ENCODE measurements around the gene CREB5. TPM values are rescaled to one million over a fixed set of nuclear protein-coding genes. Genes with fewer than 3 reads are reported as not detected.

CREB5 gene
- polyA plus RNA-seq, 1 donor from 2014 or later: 3.7 TPM

DNA sequence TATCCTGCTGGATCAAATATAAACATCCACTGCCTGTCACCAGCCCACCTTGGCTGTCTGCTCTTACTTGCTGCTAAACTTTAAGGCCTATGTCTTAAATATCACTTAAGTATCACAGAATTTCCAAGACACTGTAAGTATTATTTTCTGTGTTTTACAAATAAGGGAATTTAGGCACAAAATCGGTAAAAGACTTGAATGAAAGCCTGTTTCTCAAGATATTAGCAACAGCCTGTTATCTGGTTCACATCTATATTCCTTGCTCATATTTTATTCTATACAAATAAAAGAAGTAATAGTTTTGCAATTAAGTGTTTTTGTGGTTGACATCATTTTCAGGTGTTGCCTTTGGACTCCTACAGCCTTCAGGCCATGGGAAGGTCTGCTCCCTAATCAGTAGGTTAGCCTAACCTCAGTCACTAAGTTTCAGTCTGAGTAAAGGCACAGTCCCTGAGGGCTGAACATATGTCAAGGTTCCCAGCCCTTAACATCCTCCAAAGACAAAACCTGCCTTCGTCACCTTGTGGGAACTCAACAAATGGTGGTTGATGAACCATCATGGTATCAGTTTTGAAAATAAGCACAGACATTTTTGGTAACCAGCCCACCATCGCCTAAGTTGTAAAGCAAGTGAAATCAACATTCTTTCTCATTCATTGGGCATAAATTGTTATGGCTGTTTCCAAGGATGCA, 127.1 kb downstream of the CREB5 start:
- Histone ChIP-seq H4K20me1 (ENCODE audit: insufficient read depth) (no peaks in the 10 kb centered on the region), H3K4me3 (ENCODE audit: low read length) (no peak overlapping the region), H3K9me3 (ENCODE audit: low read length) (no peaks in the 10 kb centered on the region), H3K27me3 (ENCODE audit: insufficient read depth, low read depth, low read length) (no peaks in the 10 kb centered on the region), H3K36me3 (ENCODE audit: insufficient read depth, low read length) (no peaks in the 10 kb centered on the region), H3K79me2 (replicated peaks; ENCODE audit: insufficient read depth, low read length) (no peaks in the 10 kb centered on the region), H3K4me2 (ENCODE audit: low read length) (no peak overlapping the region), H3K9ac (ENCODE audit: low read length) (no peak overlapping the region), H3K27ac (ENCODE audit: low read length) (no peak overlapping the region), H2AFZ (ENCODE audit: low read depth, low read length) (no peak overlapping the region), H3K9me2 (ENCODE audit: insufficient read depth, low read length) (no peaks in the 10 kb centered on the region), H3F3A (ENCODE audit: insufficient read depth, low read length, poor library complexity, severe bottlenecking) (no peaks in the 10 kb centered on the region)
- TF ChIP-seq EP300 (conservative IDR thresholded peaks at IDR 0.05; ENCODE audit: poor library complexity, severe bottlenecking): no peak
- no peak for TF ChIP-seq EZH2 (IDR thresholded peaks at IDR 0.05; ENCODE audit: borderline replicate concordance, insufficient read depth, low read length, poor library complexity, severe bottlenecking)
- no peak for TF ChIP-seq MXI1 (conservative IDR thresholded peaks at IDR 0.05; ENCODE audit: poor library complexity, severe bottlenecking)
- TF ChIP-seq SMC3 (conservative IDR thresholded peaks at IDR 0.05; ENCODE audit: poor library complexity): no peak
- TF ChIP-seq POLR2AphosphoS5 (IDR thresholded peaks at IDR 0.05): no peak
- TF ChIP-seq, protein P1, sequence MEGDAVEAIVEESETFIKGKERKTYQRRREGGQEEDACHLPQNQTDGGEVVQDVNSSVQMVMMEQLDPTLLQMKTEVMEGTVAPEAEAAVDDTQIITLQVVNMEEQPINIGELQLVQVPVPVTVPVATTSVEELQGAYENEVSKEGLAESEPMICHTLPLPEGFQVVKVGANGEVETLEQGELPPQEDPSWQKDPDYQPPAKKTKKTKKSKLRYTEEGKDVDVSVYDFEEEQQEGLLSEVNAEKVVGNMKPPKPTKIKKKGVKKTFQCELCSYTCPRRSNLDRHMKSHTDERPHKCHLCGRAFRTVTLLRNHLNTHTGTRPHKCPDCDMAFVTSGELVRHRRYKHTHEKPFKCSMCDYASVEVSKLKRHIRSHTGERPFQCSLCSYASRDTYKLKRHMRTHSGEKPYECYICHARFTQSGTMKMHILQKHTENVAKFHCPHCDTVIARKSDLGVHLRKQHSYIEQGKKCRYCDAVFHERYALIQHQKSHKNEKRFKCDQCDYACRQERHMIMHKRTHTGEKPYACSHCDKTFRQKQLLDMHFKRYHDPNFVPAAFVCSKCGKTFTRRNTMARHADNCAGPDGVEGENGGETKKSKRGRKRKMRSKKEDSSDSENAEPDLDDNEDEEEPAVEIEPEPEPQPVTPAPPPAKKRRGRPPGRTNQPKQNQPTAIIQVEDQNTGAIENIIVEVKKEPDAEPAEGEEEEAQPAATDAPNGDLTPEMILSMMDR (IDR thresholded peaks at IDR 0.05; ENCODE audit: poor library complexity, severe bottlenecking): no peak
- no peak for TF ChIP-seq RAD21 (conservative IDR thresholded peaks at IDR 0.05)
- TF ChIP-seq, protein P2, sequence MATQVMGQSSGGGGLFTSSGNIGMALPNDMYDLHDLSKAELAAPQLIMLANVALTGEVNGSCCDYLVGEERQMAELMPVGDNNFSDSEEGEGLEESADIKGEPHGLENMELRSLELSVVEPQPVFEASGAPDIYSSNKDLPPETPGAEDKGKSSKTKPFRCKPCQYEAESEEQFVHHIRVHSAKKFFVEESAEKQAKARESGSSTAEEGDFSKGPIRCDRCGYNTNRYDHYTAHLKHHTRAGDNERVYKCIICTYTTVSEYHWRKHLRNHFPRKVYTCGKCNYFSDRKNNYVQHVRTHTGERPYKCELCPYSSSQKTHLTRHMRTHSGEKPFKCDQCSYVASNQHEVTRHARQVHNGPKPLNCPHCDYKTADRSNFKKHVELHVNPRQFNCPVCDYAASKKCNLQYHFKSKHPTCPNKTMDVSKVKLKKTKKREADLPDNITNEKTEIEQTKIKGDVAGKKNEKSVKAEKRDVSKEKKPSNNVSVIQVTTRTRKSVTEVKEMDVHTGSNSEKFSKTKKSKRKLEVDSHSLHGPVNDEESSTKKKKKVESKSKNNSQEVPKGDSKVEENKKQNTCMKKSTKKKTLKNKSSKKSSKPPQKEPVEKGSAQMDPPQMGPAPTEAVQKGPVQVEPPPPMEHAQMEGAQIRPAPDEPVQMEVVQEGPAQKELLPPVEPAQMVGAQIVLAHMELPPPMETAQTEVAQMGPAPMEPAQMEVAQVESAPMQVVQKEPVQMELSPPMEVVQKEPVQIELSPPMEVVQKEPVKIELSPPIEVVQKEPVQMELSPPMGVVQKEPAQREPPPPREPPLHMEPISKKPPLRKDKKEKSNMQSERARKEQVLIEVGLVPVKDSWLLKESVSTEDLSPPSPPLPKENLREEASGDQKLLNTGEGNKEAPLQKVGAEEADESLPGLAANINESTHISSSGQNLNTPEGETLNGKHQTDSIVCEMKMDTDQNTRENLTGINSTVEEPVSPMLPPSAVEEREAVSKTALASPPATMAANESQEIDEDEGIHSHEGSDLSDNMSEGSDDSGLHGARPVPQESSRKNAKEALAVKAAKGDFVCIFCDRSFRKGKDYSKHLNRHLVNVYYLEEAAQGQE (IDR thresholded peaks at IDR 0.05; ENCODE audit: borderline replicate concordance): no peak
- no peak for TF ChIP-seq TAF1 (IDR thresholded peaks at IDR 0.05; ENCODE audit: low read depth)

DNA sequence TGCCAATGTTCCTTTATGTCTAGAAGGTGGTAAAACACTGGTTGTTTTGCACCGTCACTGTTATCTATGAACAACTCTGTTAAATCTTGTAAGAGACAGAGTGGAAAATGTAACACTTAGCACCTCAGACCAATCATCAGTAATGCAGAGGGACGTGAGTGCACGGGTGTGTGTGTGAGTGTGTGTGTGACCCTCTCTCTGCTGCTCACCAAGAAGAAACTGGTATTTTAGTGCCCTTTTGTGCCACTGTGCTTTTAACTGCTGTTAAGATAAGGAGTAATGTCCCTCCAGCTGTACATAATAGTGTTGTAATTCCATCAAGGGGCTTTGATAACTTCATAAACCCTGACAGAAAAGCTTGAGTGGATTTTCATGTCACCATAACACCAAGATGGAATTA, 130.1 kb downstream of the CREB5 start:
- Histone ChIP-seq H3K27ac (ENCODE audit: low read length) (no peak overlapping the region), H3K36me3 (ENCODE audit: insufficient read depth, low read length) (no peaks in the 10 kb centered on the region), H3K79me2 (replicated peaks; ENCODE audit: insufficient read depth, low read length) (no peaks in the 10 kb centered on the region), H3K9ac (ENCODE audit: low read length) (no peak overlapping the region), H3K27me3 (ENCODE audit: insufficient read depth, low read depth, low read length) (no peaks in the 10 kb centered on the region), H3F3A (ENCODE audit: insufficient read depth, low read length, poor library complexity, severe bottlenecking) (no peaks in the 10 kb centered on the region), H4K20me1 (ENCODE audit: insufficient read depth) (no peaks in the 10 kb centered on the region), H3K9me3 (ENCODE audit: low read length) (no peaks in the 10 kb centered on the region), H3K4me3 (ENCODE audit: low read length) (no peak overlapping the region), H2AFZ (ENCODE audit: low read depth, low read length) (no peak overlapping the region), H3K9me2 (ENCODE audit: insufficient read depth, low read length) (no peaks in the 10 kb centered on the region), H3K4me2 (ENCODE audit: low read length) (no peak overlapping the region)
- TF ChIP-seq TAF1 (IDR thresholded peaks at IDR 0.05; ENCODE audit: low read depth): no peak
- TF ChIP-seq, protein P1 (IDR thresholded peaks at IDR 0.05; ENCODE audit: poor library complexity, severe bottlenecking): no peak
- no peak for TF ChIP-seq SMC3 (conservative IDR thresholded peaks at IDR 0.05; ENCODE audit: poor library complexity)
- TF ChIP-seq EZH2 (IDR thresholded peaks at IDR 0.05; ENCODE audit: borderline replicate concordance, insufficient read depth, low read length, poor library complexity, severe bottlenecking): no peak
- no peak for TF ChIP-seq MXI1 (conservative IDR thresholded peaks at IDR 0.05; ENCODE audit: poor library complexity, severe bottlenecking)
- TF ChIP-seq, protein P2 (IDR thresholded peaks at IDR 0.05; ENCODE audit: borderline replicate concordance): no peak
- TF ChIP-seq POLR2AphosphoS5 (IDR thresholded peaks at IDR 0.05): no peak
- no peak for TF ChIP-seq EP300 (conservative IDR thresholded peaks at IDR 0.05; ENCODE audit: poor library complexity, severe bottlenecking)
- no peak for TF ChIP-seq RAD21 (conservative IDR thresholded peaks at IDR 0.05)
